Activated T-cell treated with anti-CD3 and anti-CD28 coated beads for 1 hour (primary cell): ENCODE data around the gene SH3BP5L.
"Not testable (repeated sequence)": the region's sequence is repeated elsewhere in the genome, so short reads cannot be mapped to it uniquely, and the experiment has no call there.

Experiments used
- DNase-seq: peaks from one replicate; pipeline ENCODE4 v3.0.0-alpha.2; 2020; ENCODE audit warnings: low read depth

SH3BP5L gene

DNA sequence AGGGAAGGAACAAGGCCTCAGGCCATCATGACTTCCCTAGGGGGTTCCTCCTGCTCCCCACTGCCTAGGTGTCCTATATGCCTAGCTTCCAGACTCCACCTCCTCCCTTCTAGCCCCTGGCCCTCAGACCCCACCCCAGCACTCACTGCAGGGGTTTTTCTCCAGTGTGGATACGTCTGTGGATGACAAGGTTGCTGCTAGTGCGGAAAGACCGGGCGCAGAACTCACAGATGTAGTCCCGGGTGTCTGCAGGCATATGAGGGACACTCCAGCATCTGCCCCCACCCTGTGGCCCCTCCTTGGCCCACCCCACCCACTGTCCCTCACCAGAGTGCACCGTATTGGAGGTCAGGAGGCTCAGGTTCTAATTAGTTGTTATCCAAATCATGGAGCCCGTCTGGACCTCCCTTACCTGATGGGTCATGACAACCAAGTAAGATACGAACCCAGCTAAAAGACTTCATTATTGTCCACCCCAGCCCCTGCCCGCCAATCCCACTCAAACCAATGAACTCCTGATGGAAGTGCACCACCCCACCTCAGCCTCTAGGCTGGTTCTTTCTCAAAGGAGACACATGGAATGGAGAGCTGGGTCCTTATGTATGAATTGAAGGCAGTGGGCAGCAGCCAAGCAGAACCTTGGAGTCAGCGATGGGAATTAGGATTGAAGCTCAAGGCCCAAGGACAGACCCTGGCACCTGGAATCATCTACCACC is 25.0 kb upstream of the SH3BP5L start:
- DNase-seq = no peak

GRCh38 chr1:248850124-248850523 is 24.4 kb upstream of the SH3BP5L start:
- DNase-seq = no peak

GRCh38 chr1:248849637-248850036 is 23.9 kb upstream of the SH3BP5L start:
- DNase-seq = no peak

GRCh38 chr1:248849152-248849551 is 23.4 kb upstream of the SH3BP5L start:
- no peak for DNase-seq

DNA sequence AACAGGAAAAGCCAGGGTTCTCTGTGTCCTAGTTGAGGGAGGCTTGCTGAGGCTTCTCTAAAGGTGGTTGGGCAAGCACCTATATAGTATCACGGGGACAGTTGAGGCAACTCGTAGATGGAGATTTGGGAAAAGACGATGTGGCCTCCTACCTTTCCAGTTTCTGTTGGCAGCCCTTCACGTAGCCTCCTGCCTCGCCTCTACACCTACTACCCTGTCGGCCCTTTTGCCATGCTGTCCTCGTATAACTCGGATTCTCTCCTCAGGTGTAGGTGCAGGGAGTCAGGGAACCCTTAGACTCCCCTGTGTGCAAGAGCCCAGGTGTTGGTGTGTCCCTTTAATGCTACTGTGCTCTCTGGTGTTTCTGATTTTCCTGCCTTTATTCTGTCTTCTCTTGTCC is 22.9 kb upstream of the SH3BP5L start:
- no peak for DNase-seq

DNA sequence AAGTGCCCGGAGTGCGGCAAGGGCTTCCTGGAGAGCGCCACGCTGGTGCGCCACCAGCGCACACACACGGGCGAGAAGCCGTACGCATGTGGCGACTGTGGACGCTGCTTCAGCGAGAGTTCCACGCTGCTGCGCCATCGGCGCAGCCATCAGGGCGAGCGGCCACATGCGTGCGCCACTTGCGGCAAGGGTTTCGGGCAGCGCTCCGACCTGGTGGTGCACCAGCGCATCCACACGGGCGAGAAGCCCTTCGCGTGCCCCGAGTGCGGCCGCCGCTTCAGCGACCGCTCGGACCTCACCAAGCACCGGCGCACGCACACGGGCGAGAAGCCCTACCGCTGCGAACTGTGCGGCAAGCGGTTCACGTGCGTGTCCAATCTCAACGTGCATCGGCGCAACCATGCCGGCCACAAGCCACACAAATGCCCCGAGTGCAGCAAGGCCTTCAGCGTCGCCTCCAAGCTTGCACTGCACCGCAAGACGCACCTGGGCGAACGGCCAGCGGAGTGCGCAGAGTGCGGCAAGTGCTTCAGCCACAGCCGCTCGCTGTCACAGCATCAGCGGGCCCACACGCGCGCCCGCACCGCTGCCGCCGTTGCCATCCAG is 22.3 kb upstream of the SH3BP5L start:
- DNase-seq = no peak

GRCh38 chr1:248847181-248847955 is 21.7 kb upstream of the SH3BP5L start:
- no peak for DNase-seq

DNA sequence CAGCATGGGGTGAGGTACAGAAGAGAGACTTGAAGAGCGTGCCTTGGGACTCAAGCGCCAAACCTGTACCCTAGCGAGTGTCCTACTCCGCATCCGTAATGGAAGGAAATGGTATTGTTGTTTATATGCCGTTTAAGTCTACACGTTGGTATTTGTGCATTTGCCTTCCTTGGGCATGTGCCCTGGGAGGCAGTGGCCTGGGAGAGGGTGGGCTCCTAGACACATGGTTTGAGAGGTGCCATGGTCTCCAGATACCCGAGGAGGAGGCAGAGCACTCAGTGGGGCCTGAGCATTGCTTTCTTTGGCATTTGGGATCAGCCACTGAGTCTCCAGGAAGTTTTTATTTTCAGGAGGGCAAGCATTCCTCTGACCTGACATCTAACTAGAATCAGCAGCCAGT is 18.8 kb upstream of the SH3BP5L start:
- DNase-seq = no peak

DNA sequence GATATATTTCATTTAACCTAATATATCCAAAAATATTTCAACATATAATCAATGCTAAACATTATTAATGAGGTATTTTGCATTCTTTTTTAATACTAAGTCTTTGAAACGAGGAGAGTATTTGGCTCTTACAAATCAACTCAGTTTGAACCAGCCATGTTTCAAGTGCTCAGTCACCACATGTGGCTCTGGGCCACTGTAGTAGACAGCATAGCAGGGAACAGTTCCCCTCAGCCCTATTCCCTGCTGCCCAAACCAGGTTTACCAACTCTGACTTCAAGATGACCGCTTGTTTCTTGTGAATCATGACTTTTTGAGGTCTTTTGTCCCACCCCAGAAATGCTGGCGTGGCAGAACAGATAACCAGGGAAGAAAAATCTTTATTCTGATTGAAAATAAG is 18.0 kb upstream of the SH3BP5L start:
- no peak for DNase-seq

DNA sequence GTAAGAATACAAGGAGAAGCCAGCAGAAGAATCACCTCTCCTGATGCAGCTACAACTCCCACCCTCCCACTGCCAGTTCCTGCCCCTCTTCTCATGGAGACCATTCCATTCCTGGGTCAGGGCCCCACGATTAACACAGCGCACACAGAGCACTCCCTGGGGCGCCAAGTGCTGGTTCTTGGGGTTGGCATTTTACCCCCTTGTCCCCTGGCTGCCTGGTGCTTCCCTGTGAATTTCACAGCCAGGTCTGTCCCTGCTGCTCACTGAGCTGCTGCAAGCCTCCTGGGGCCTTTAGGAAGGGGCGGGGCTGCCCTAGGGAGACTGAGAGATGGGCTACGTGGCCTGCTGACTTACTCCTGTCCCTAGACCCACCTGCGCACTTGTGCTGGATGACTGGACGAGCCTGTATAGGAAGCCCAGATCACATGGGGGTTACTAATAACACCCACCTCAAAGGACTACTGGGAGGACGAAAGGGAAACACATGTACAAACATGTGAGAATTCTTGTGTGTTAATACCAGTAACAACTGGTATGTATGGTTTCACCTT is 17.1 kb upstream of the SH3BP5L start:
- no peak for DNase-seq

DNA sequence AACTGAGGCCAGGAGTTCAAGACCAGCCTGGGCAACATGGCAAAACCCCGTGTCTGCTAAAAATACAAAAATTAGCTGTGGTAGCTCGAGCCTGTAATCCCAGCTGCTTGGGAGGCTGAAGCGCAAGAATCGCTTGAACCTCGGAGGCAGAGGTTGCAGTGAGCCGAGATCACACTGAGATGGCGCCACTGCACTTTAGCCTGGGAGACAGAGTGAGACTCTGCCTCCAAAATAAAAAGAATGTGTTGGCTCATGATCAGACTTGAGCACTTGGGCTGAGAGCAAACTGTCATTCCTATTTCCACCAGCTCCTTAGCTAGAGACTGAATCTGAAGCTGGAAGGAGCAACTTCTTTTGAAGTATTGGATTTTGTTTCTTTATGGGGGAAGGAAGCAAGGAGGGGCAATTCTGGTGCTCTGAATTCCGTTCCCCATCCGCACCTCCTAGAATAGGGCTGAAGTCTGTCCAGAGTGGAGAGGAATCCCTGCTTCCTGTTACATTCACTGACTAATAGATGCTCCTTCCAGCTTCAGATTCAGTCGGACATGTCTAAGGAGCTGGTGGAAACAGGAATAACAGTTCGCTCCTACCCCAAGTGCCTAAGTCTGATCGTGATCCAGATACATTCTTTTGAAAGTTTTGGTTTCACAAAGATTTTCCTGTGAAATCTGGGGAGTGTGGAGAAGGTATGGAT is 16.1 kb upstream of the SH3BP5L start:
- DNase-seq = no peak

GRCh38 chr1:248840946-248841345 is 15.2 kb upstream of the SH3BP5L start:
- DNase-seq = no peak

DNA sequence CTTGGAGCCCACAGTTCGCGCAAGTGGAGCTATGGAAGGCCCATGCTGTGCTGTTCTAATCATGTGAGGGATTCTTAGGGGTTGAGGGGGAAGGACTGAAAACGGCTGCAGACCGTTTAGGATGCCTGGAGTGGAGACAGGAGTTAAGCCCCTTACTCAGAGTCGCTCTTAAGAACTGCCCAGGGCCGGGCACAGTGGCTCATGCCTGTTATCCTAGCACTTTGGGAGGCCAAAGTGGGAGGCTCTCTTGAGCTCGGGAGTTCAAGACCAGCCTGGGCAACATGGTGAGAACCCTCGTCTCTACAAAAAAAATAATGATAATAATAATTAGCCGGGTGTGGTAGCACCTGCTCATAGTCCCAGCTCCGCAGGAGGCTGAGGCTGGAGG is 13.4 kb upstream of the SH3BP5L start:
- DNase-seq = no peak

GRCh38 chr1:248838357-248839167 is 12.8 kb upstream of the SH3BP5L start:
- peak; percentile 81 for DNase-seq

DNA sequence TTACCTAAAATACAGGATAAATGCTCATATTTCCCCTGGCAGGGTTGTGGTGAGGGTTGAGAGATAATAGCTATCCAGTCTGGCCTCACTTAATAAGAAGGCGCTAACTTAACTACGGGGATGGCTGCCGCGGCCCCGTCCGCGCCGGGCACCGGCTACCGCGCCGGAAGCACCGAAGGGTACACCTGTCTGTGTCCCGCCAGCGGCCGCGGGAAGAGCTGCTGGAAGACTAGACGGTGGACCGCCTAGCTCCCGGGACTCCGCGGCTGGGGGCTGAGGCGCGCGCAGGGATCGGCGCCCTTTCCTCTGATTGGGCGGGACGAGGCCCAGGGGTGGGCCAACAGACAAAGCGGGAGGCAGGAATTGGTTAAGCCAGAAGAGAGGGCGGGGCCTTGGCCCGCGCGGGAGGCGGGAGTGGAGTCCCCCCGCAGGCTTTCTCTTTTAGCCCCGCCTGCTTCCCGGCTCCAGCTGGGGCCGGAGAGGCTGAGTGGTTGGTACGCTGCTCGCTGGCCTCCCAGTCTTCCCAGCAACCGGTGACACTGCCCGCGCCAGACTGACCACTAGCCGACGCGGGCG is 12.2 kb upstream of the SH3BP5L start, which contains the start of gene ZNF672:
ZNF672 (plus strand) TSS at position 444 of the 576 bp plus-strand sequence. CDS start 9,051 bp downstream, outside the sequence.
- DNase-seq = peak; percentile 92

DNA sequence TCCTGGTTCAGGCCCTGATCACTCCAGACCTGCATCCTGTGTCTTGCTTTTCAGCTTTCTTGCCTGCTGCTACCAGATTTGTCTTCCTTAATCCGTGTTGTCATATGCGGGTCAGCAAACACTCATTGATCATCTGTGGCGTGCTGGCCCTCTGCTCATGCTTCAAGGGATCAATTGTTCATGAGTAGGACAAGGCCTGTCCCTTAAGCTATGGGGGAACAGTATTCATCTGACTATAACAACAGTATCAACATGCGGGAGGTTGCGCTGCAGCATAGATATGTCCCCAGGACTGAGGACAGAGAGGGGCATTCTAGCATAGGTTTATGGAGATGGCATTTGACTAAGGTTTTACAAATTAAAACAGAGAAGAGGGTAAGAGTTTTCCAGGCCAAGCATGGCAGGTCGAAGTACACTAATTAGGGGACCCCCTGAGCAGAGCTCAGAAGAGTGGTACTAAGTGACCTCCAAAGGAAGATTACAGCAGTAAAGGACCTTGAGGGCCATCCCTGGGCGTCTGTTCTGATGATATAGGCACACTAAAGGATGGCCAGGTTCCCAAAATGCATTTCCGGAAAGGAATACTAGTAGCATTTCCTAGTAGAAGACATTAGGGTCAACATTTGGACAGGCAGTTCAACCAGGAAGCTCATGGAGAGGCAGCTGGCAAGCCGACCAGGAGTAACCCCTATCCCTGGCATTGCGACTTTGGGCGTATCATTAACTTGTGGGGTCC is 11.5 kb upstream of the SH3BP5L start:
- no peak for DNase-seq

GRCh38 chr1:248834343-248834940 is 8.7 kb upstream of the SH3BP5L start:
- DNase-seq = no peak

GRCh38 chr1:248831842-248832241 is 6.1 kb upstream of the SH3BP5L start:
- no peak for DNase-seq

- DNase-seq = not testable (repeated sequence)
Measured at GRCh38 chr1:248830718-248831017, 5.0 kb upstream of the SH3BP5L start.

DNA sequence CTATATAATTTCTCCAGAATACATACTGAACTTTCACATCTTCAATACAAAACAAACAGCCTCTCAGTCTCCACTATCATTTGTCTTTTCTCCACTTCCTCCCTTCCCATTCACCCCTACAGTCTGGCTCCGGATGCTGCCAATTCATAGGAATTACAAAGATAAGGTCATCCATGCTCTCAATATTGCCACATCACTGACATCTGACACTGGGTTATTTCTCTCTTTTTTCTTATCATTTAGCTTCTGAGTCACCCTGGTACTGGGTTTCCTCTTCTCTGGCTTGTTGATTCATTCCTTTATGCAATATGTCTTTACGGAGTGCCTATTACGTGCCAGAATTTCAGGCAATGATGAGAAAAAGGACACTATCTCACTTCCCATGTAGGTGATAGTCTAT is 3.1 kb upstream of the SH3BP5L start:
- DNase-seq = no peak
